Body of pancreas (tissue), 4 donors: ENCODE results near the gene TAS2R60. TPM values are rescaled to one million over a fixed set of nuclear protein-coding genes. Genes with fewer than 3 reads are reported as not detected.

Experiments
- ATAC-seq: fragments of 150-250 bp; one replicate; pipeline ENCODE4 v1.9.1; 2016
- DNase-seq, 4 donors: peaks; one replicate each; pipeline ENCODE4 v3.0.0-alpha.2; 2019
- H3K27ac ChIP-seq, 4 donors: fragments of 200-600 bp; sonication (generic); 1 replicate in 3 of 4; 2 replicates in 1 of 4; pipeline versions ENCODE4 v1.5.1 to v1.6.1; 2016 to 2019; ENCODE audit warnings: mild to moderate bottlenecking in 1 of 4, mixed read lengths in 1 of 4, moderate library complexity in 1 of 4
- H3K27me3 ChIP-seq, 2 donors: fragments of 200-600 bp; sonication (generic); one replicate each; pipeline ENCODE4 v1.6.0; 2016; ENCODE audit warnings: mild to moderate bottlenecking in 1 of 2
- H3K36me3 ChIP-seq, 2 donors: fragments of 200-600 bp; sonication (generic); replicated peaks in 1 of 2; 2 replicates each; pipeline ENCODE4 v1.5.1; 2016; ENCODE audit warnings: low read depth in 2 of 2; ENCODE audit not compliant: insufficient read depth in 1 of 2
- H3K4me1 ChIP-seq: fragments of 200-600 bp; sonication (generic); one replicate; pipeline ENCODE4 v1.6.0; 2016
- H3K4me3 ChIP-seq, 2 donors: fragments of 200-600 bp; sonication (generic); 1 replicate in 1 of 2; 2 replicates in 1 of 2; pipeline ENCODE4 v1.5.1; 2016 to 2019
- H3K9me3 ChIP-seq, 3 donors: fragments of 200-600 bp; sonication (generic); 1 replicate in 2 of 3; 2 replicates in 1 of 3; pipeline ENCODE4 v1.5.1; 2016
- POLR2A ChIP-seq, 3 donors: fragments of 450-650 bp; IDR thresholded peaks; one replicate each; pipeline ENCODE4 v1.6.1; 2016; ENCODE audit warnings: antibody characterized with exemption in 3 of 3, mild to moderate bottlenecking in 2 of 3
- WGBS, 2 donors: methylation state at CpG; one replicate each; pipeline ENCODE4 v1.1.5; 2017; 5-methylcytosine and 5-hydroxymethylcytosine counted together
- intact Hi-C: fragments of 100-400 bp; cut with DNase I; formaldehyde crosslinking; loops from one replicate; pipeline ENCODE4 v1.15.1; 2023
- total RNA-seq, 2 donors: library from RNA; depleted of rRNA; stranded (reverse); fragments of >200 nt; gene quantifications; one replicate each; pipeline ENCODE4 v1.1.0, GENCODE V29; 2016
- TF ChIP-seq, protein P1 (sequence below), 7 experiments: fragments of 450-650 bp in 4 of 7; fragments of 200-600 bp in 3 of 7; sonication (generic) in 3 of 7; IDR thresholded peaks; one replicate each; pipeline ENCODE4 v1.5.1; 2016 to 2019; ENCODE audit warnings: antibody characterized with exemption in 7 of 7

Gene TAS2R60
- total RNA-seq, 2 donors from 2014 or later = not detected

DNA sequence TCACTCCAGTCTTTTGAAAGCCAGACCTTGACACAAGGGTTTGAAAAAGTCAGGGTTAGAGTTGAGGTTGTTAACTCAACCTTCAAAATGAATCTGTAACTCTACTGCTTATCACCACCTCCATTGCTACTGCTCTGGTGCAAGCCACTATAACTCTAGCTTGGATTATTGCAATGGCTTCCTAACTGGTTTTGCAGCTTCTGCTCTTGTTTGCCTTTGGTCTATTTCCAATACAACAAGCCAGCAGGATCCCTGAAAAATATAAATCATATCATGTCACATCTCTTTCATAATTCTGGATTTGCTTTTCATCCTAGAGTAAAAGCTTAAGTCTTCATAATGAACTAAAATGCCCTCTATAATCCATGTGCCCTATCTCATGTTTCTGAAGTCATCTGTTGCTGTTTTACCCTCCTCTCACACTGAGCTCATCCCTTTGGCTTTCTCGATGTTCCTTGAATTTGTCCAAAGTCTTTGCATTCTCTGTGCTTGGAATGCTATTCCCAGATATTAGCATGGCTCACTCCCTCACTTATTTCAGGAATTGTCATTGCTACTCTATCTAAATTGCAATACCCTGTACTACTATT is 10.9 kb downstream of the TAS2R60 start:
- no peak for ATAC-seq
- WGBS, 2 donors = 60 to 79% methylated on average over 1 of the region's 1 CpG

DNA sequence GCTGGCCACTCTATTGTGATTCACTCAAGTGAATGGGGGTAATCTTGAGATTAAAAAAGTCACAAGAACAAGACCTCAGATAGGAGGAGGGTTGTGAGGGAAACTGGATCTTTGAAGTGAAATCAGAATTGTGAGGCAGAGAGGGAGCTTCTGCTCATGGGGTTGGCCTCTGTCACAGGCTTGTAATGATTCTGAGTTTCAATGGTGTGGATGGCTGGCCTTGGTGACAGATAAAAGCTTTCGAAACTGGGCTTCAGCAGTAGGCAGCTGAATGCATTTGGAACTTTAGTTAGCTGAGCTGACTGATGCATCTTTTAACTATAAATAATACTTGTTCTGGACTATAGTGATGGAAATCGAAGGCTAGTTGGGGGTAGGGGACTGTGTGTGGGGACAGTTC is 12.2 kb downstream of the TAS2R60 start:
- no peaks in the 10 kb centered on the region for H3K4me1 ChIP-seq
- no peaks in the 10 kb centered on the region for H3K9me3 ChIP-seq
- H3K36me3 ChIP-seq = no peaks in the 10 kb centered on the region
- no peaks in the 10 kb centered on the region for H3K27me3 ChIP-seq
- intact Hi-C loops = no loop called here
- no peak overlapping the region for H3K27ac ChIP-seq
- no peak for TF ChIP-seq POLR2A (IDR thresholded peaks at IDR 0.05)
- TF ChIP-seq, protein P1, sequence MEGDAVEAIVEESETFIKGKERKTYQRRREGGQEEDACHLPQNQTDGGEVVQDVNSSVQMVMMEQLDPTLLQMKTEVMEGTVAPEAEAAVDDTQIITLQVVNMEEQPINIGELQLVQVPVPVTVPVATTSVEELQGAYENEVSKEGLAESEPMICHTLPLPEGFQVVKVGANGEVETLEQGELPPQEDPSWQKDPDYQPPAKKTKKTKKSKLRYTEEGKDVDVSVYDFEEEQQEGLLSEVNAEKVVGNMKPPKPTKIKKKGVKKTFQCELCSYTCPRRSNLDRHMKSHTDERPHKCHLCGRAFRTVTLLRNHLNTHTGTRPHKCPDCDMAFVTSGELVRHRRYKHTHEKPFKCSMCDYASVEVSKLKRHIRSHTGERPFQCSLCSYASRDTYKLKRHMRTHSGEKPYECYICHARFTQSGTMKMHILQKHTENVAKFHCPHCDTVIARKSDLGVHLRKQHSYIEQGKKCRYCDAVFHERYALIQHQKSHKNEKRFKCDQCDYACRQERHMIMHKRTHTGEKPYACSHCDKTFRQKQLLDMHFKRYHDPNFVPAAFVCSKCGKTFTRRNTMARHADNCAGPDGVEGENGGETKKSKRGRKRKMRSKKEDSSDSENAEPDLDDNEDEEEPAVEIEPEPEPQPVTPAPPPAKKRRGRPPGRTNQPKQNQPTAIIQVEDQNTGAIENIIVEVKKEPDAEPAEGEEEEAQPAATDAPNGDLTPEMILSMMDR (IDR thresholded peaks at IDR 0.05) = no peak
- no peak overlapping the region for H3K4me3 ChIP-seq
- WGBS, 2 donors = 68 to 83% methylated on average over 2 of the region's 2 CpGs
- no peak for DNase-seq
- no peak for ATAC-seq

More for the DNA sequence above, 10.9 kb downstream of the TAS2R60 start:
- Histone ChIP-seq H3K4me1 (no peaks in the 10 kb centered on the region), H3K27ac (no peak overlapping the region), H3K9me3 (no peaks in the 10 kb centered on the region), H3K27me3 (no peaks in the 10 kb centered on the region), H3K4me3 (no peak overlapping the region), H3K36me3 (no peaks in the 10 kb centered on the region)
- intact Hi-C loops = no loop called here
- TF ChIP-seq POLR2A (IDR thresholded peaks at IDR 0.05) = no peak
- TF ChIP-seq, protein P1 (IDR thresholded peaks at IDR 0.05) = no peak
- no peak for DNase-seq

DNA sequence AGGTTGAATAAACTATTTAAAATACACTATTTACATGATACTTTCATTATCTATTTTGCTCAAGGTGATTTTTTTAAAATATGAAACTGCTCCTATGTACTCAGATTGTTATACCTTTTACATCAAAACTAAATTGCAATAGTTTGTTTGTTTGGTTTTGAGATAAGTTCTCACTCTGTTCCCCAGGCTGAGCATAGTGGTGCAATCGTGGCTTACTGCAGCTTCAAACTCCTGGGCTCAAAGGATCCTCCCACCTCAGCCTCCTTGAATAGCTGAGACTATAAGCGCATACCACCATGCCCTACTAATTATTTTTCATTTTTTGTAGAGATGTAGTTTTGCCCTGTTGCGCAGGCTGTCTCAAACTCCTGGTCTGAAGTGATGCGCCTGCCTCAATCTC is 12.7 kb downstream of the TAS2R60 start:
- no peak for DNase-seq
- Histone ChIP-seq H3K27ac (no peak overlapping the region), H3K4me3 (no peak overlapping the region), H3K9me3 (no peaks in the 10 kb centered on the region), H3K4me1 (no peaks in the 10 kb centered on the region), H3K36me3 (no peaks in the 10 kb centered on the region), H3K27me3 (no peaks in the 10 kb centered on the region)
- 82 to 91% methylated on average over 4 of the region's 4 CpGs for WGBS, 2 donors
- TF ChIP-seq, protein P1 (IDR thresholded peaks at IDR 0.05) = no peak
- TF ChIP-seq POLR2A (IDR thresholded peaks at IDR 0.05) = no peak
- intact Hi-C loops = no loop called here
- ATAC-seq = no peak

DNA sequence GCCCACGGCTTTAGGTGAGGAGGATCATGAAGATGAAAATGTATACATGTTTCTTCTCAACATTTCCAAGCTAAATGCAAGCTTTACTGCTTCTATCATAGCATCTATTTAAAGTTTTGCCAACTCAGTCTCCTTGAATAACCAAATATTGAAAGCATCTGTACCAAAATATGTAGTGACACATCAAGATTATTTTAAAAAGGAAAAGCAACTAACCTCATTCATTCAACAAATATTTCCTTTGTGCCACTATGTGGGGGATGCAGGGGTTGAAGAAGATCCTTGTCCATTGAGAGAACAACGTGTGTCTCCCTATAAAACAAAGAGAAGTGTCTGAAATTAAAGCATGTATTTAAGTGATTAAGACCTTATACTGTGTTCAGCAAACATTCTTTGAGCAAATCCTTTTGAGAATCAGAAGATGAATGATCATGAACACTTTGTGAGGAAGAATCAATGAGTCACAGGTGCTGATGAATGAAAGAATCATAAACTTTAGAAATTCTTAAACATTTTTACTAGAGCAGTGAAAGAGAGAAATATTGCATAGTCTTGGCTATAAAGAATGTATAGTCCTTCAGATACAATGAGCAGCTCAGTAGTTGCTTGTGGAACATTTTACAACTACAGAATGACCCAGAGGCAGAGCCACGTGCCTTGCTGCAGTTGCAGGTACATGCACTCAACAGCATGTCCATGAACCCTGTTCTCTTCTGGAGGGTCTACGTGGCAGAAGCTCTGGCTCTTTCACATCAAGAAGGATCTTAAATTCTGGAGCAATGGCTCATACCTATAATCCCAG is 13.9 kb downstream of the TAS2R60 start:
- H3K9me3 ChIP-seq = no peaks in the 10 kb centered on the region
- no peak for TF ChIP-seq POLR2A (IDR thresholded peaks at IDR 0.05)
- TF ChIP-seq, protein P1 (IDR thresholded peaks at IDR 0.05) = no peak
- no peak overlapping the region for H3K27ac ChIP-seq
- H3K4me3 ChIP-seq = no peak overlapping the region
- DNase-seq (no peak), ATAC-seq (no peak)
- no peaks in the 10 kb centered on the region for H3K36me3 ChIP-seq
- no peaks in the 10 kb centered on the region for H3K27me3 ChIP-seq
- no peaks in the 10 kb centered on the region for H3K4me1 ChIP-seq
- WGBS, 2 donors = 42 to 60% methylated on average over 4 of the region's 4 CpGs
- intact Hi-C loops = no loop called here
